Measurements from ENCODE around the gene CCDC192. TPM values are rescaled to one million over a fixed set of nuclear protein-coding genes. Genes with fewer than 3 reads are reported as not detected.

CCDC192 gene
- total and polyA plus RNA-seq, 2 donors (not counting 3 experiments of a cell fraction or from before 2014, with no cell fraction given), result not detected

DNA sequence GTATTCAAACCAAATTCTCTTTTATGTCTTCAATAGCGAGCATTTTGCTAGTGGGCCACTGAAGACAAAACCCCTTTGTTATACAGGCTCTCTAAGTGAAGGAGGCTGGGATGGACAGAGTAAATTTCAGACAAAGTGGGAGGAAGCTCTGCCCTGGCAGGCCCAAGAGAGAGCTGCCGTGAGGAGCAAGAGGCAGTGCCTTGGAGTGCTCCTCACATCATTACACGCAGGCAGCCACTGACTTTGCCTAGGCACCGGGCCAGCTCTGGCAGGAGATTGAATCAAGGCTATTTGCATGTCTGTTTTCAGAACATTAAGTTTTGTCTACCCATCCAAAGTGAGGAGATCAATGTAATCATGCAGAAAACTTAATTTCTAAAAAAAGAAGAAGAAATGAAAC is 167.7 kb downstream of the CCDC192 start:
- H3K4me3 ChIP-seq (replicated peaks in 1 of 3; ENCODE audit: insufficient read depth in 1 of 3, low read depth in 1 of 3, low read length in 3 of 3), result no peak overlapping the region
- H3K27ac ChIP-seq (ENCODE audit: insufficient read depth, low read depth, low read length), result peak overlapping the region; percentile 98
- H3K36me3 ChIP-seq (ENCODE audit: control insufficient read depth in 2 of 2, extremely low read depth in 1 of 2, insufficient read depth in 2 of 2, low read length in 2 of 2), result no peaks in the 10 kb centered on the region
- H3K4me1 ChIP-seq (ENCODE audit: control insufficient read depth, extremely low read depth, insufficient read depth, low read length), result peaks cover 28% of the 10 kb centered on the region
- no peaks in the 10 kb centered on the region for H3K9me1 ChIP-seq (replicated peaks; ENCODE audit: control insufficient read depth, extremely low read depth, insufficient read depth, low read length)
- H3K4me2 ChIP-seq (ENCODE audit: insufficient read depth, low read length), result peak overlapping the region; percentile 53
- no peaks in the 10 kb centered on the region for H3K9me3 ChIP-seq (replicated peaks; ENCODE audit: control insufficient read depth, insufficient read depth, low read length)
- dilution Hi-C loops (cut with MboI; ENCODE audit: extremely low pct_ligation_motif_present, low sequenced_read_pairs), result no loop called here
- TF ChIP-seq GATA2 (IDR thresholded peaks at IDR 0.05; ENCODE audit: insufficient read depth, insufficient read length, low read depth, low read length) (no peak), CTCF (IDR thresholded peaks at IDR 0.05; ENCODE audit: extremely low read depth in 1 of 2, insufficient read depth in 1 of 2, low read depth in 1 of 2, low read length in 2 of 2) (no peak), MYC (IDR thresholded peaks at IDR 0.05; ENCODE audit: low read depth, low read length) (no peak), EZH2 (IDR thresholded peaks at IDR 0.05; ENCODE audit: borderline replicate concordance, low read depth, low read length, severe bottlenecking) (no peak), FOS (IDR thresholded peaks at IDR 0.05; ENCODE audit: borderline replicate concordance, insufficient read depth, low read length) (no peak), JUN (IDR thresholded peaks at IDR 0.05; ENCODE audit: borderline replicate concordance, insufficient read depth, insufficient read length, low read depth) (no peak), POLR2AphosphoS5 (IDR thresholded peaks at IDR 0.05; ENCODE audit: insufficient read depth, low read depth, low read length) (no peak), POLR2A (IDR thresholded peaks at IDR 0.05; ENCODE audit: low read depth, low read length) (no peak)
- TF ChIP-seq, protein P1, sequence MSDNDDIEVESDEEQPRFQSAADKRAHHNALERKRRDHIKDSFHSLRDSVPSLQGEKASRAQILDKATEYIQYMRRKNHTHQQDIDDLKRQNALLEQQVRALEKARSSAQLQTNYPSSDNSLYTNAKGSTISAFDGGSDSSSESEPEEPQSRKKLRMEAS (IDR thresholded peaks at IDR 0.05; ENCODE audit: insufficient read depth, insufficient read length), result no peak
- no peaks in the 10 kb centered on the region for H3K79me2 ChIP-seq (ENCODE audit: control insufficient read depth, insufficient read depth, low read length)
- FAIRE-seq, result peak; percentile 28
- intact Hi-C loops (cut with micrococcal nuclease), result loop anchor here (1.0 to 10.0 kb wide), 4 partner anchors 8 to 954 kb away; no protein-coding TSS in a partner anchor
- no peak overlapping the region for H2AFZ ChIP-seq (ENCODE audit: low read depth, low read length)
- ChIA-PET POLR2A (interaction anchor here (1.0 to 1.8 kb wide), 2 partner anchors 90 to 213 kb away, joined by 3 to 5 read pairs; partner anchors contain the start of gene SLC12A2), CTCF (interaction anchor here (0.9 to 2.5 kb wide), 8 partner anchors 7 to 331 kb away, joined by 3 to 10 read pairs (median 4); no protein-coding TSS in a partner anchor)
- peak; percentile 61 for DNase-seq (ENCODE audit: low read depth, low spot score)
- H4K20me1 ChIP-seq (replicated peaks; ENCODE audit: control insufficient read depth, extremely low read depth, insufficient read depth, low read length), result no peaks in the 10 kb centered on the region
- H3K9ac ChIP-seq (replicated peaks; ENCODE audit: extremely low read depth, insufficient read depth, low read length), result peak overlapping the region; percentile 69
- no TSS peak for BruUV-seq (replicated peaks)
- H3K27me3 ChIP-seq (ENCODE audit: control insufficient read depth in 2 of 2, insufficient read depth in 2 of 2, low read length in 2 of 2), result peaks cover 0 to 7% of the 10 kb centered on the region in 2 experiments

All from endothelial cell of umbilical vein (primary cell).